HG03108 (cell line): Measurements from ENCODE around the gene BECN2.
"Not testable (repeated sequence)": the region's sequence is repeated elsewhere in the genome, so short reads cannot be mapped to it uniquely, and the experiment has no call there.

Source experiments
- ATAC-seq: cut with Tn5 transposase; IDR thresholded peaks from one replicate; pipeline ENCODE4 v1.9.1; 2021; ENCODE audit warnings: moderate library complexity; ENCODE audit not compliant: unreplicated experiment

Gene BECN2

DNA sequence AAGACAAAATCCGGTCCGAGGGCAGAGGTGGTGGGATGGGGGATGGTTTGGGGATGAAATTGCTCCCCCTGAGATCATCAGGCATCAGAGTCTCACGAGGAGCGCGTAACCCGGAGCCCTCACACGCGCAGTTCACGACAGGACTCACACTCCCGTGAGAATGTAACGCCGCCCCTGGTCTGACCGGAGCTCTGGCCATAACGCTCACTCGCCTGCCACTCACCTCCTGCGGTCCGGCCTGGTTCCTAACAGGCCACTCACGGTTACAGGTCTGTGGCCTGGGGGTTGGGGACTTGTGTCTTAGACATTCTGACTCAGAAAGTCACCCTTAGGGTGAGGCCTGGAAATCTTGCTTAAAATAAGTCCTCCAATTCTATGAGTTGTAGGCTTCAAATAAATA lies 21.5 kb downstream of the BECN2 start:
- no peak for ATAC-seq

DNA sequence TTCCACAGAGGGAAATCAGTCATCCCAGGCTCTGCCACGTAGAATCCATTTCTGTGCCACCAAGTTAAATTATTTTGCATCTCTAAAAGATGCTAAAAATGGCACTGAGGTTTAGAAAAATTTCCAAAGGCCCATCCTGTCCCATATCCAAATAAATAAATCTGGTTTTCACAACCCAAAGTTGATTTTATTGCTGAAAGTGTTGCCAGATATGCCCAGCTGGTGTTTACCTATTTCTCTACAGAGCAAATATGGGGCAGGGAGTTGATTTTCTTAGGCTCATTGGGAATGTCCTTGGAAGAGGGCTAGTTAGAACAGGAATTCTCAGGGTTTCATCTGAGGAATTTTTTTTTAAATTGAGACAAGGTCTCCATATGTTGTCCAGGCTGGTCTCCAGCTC lies 22.4 kb downstream of the BECN2 start:
- ATAC-seq: no peak

DNA sequence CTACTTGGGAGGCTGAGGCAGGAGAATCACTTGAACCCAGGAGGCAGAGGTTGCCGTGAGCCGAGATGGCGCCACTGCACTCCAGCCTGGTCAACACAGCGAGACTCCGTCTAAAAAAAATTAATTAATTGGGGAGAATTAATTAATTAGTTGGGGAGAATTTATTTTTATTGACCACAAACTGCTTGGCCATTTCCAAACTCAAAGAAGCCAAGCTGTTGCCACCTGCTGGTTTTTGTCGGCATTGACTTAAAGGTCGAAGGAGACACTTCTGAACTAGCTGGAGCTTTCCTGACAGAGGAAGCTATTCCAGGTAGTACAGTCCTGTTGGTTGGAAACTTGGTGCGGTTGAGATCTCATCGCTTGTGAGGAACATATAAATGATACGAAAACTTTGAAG lies 28.2 kb downstream of the BECN2 start:
- no peak for ATAC-seq

GRCh38 chr1:241988389-241988930 lies 30.9 kb downstream of the BECN2 start:
- ATAC-seq: not testable (repeated sequence)

DNA sequence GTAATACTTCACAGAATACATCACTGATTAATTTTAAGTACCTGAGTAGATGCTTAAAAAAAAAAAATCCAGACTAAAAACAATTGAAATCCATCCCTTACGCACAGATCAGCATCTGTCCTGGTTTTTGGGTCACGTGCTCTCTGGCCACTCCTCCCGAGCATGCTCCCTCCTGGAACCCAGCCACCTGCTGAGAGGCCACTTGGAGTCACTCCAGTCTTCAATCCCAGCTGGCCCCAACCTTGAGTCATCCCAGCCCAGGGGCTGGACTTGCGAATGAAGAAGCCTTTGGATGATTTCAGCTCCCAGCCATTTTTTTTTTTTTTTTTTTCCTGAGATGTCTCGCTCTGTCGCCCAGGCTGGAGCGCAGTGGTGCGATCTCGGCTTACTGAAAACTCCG lies 32.5 kb downstream of the BECN2 start:
- no peak for ATAC-seq

DNA sequence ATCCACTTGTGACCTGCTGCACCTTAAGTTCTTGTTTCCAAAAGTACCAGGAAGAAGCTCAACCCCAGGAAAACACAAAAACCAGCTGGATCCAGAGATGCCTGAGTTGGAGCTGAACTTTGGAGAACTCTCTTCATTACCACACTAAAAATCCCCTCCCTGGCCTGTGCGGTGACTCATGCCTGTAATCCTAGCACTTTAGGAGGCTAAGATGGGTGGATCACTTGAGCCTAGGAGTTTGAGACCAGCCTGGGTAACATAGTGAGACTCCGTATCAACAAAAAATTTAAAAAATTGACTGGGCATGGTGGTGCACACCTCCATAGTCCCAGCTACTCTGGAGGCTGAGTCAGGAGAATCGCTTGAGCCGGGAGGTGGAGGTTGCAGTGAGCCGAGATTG lies 35.2 kb downstream of the BECN2 start:
- no peak for ATAC-seq

DNA sequence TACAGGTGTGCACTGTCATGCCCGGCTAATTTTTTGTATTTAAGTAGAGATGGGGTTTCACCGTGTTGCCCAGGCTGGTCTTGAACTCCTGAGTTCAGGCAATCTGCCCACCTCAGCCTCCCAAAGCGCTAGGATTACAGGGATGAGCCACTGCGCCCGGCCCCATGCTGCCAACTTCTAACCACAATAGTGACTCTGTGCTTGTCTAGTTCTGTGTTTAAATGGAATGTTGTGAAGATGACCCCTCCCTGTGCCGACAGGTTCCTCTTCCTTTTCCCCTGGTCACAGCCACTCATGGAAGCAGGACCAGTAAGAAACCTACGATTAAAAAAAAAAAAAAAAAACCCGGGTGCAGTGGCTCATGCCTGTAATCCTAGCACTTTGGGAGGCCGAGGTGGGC lies 36.6 kb downstream of the BECN2 start:
- no peak for ATAC-seq

GRCh38 chr1:241997401-241997998 lies 39.9 kb downstream of the BECN2 start:
- ATAC-seq: no peak

- peak; percentile 72 for ATAC-seq
Measured at GRCh38 chr1:241998412-241998921, 40.9 kb downstream of the BECN2 start.

GRCh38 chr1:241999026-241999425 lies 41.5 kb downstream of the BECN2 start, which contains the start of gene MAP1LC3C:
MAP1LC3C (minus strand) TSS chr1:241999098; CDS start chr1:241999008, 90 bp downstream.
- no peak for ATAC-seq

DNA sequence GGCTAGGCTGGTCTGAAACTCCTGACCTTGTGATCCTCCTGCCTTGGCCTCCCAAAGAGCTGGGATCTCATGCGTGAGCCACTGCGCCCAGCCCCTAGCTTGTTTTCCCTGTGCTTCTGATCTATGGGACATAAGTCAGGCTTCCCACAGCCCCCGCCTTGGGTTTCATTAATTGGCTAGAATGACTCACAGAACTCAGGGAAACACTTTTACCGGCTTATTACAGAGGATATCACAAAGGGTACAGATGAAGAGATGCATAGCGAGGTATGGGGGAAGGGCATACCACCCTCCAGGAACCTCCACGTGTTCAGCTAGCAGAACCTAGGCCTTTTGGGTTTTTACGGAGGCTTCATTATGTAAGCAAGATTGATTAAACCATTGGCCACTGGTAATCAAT lies 42.9 kb downstream of the BECN2 start:
- ATAC-seq: no peak

GRCh38 chr1:242002072-242002471 lies 44.5 kb downstream of the BECN2 start:
- ATAC-seq: no peak

GRCh38 chr1:242002510-242002909 lies 44.9 kb downstream of the BECN2 start:
- no peak for ATAC-seq

DNA sequence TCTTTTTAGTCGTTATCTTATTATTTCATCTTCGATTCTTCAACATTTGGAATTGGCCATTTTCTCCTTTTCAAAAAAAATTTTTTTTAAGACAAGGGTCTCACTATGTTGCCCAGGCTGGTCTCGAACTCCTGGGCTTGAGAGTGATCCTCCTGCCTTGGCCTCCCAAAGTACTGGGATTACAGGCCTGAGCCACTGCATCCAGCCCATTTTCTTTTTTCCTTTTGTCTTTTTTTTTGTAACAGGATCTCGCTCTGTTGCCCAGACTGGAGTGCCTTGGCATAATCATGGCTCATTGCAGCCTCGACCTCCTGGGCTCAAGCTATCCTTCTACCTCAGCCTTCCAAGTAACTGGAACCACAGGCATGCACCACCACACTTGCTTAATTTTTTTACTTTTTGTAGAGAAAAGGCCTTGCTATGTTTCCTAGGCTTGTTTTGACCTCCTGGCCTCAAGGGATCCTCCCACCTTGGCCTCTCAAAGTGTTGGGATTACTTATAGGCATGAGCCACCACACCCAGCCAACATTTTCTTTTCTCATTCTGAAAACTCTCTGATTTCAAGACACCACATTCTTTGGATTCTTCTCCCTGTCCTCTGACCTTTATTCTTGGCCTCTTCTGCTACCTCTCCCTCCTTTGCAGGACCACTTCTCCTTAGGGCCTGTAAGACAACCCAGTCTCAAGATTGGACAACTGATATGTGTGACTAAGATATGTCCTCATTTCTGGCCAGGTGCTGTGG lies 47.4 kb downstream of the BECN2 start:
- ATAC-seq: no peak

- no peak for ATAC-seq
Measured at GRCh38 chr1:242005866-242006535, 48.4 kb downstream of the BECN2 start.

- ATAC-seq: no peak
Measured at GRCh38 chr1:242006976-242007375, 49.4 kb downstream of the BECN2 start.
